OCI-LY1 (cell line): ENCODE data around the gene KCNMA1.

Source experiments
- H2AFZ ChIP-seq: fragments of 200-600 bp; sonication (generic), shearing (Covaris generic); 2 replicates; pipeline ENCODE4 v1.6.0; 2014; ENCODE audit warnings: antibody characterized with exemption, mild to moderate bottlenecking, low read length
- H3F3A ChIP-seq: fragments of 200-600 bp; sonication (generic), shearing (Covaris generic); 2 replicates; pipeline ENCODE4 v1.6.0; 2014; ENCODE audit warnings: mild to moderate bottlenecking, antibody characterized with exemption, low read length, moderate library complexity; ENCODE audit not compliant: insufficient read depth
- H3K27ac ChIP-seq: fragments of 200-600 bp; sonication (generic); 2 replicates; pipeline ENCODE4 v1.5.1; 2014; ENCODE audit warnings: low read length, mixed run types, mild to moderate bottlenecking, low read depth; ENCODE audit not compliant: poor library complexity, severe bottlenecking
- H3K27me3 ChIP-seq: fragments of 200-600 bp; sonication (generic); 2 replicates; pipeline ENCODE4 v1.6.0; 2014; ENCODE audit warnings: antibody characterized with exemption, mild to moderate bottlenecking, low read length, moderate library complexity; ENCODE audit not compliant: insufficient read depth
- H3K36me3 ChIP-seq: fragments of 200-600 bp; sonication (generic); 2 replicates; pipeline ENCODE4 v1.6.1; 2014; ENCODE audit warnings: mild to moderate bottlenecking, antibody characterized with exemption, low read length, moderate library complexity, mixed read lengths; ENCODE audit not compliant: insufficient read depth
- H3K4me1 ChIP-seq: fragments of 200-600 bp; sonication (generic); 2 replicates; pipeline ENCODE4 v1.5.1; 2014; ENCODE audit warnings: mild to moderate bottlenecking, low read length, moderate library complexity; ENCODE audit not compliant: insufficient read depth, severe bottlenecking
- H3K4me2 ChIP-seq: fragments of 200-600 bp; sonication (generic), shearing (Covaris generic); 2 replicates; pipeline ENCODE4 v1.6.1; 2014; ENCODE audit warnings: low read length
- H3K4me3 ChIP-seq: fragments of 200-600 bp; sonication (generic); 2 replicates; pipeline ENCODE4 v1.5.1; 2014; ENCODE audit warnings: low read length, low read depth, mild to moderate bottlenecking, mixed read lengths; ENCODE audit not compliant: poor library complexity, severe bottlenecking
- H3K79me2 ChIP-seq: fragments of 200-600 bp; shearing (Covaris generic); 2 replicates; pipeline ENCODE4 v1.6.1; 2016; ENCODE audit warnings: mixed run types, low read length, mixed read lengths; ENCODE audit not compliant: insufficient read depth
- H3K9ac ChIP-seq: fragments of 200-600 bp; sonication (generic), shearing (Covaris generic); 2 replicates; pipeline ENCODE4 v1.6.1; 2014; ENCODE audit warnings: mild to moderate bottlenecking, low read length, mixed read lengths
- H3K9me2 ChIP-seq: fragments of 200-600 bp; sonication (generic), shearing (Covaris generic); 2 replicates; pipeline ENCODE4 v1.6.1; 2014; ENCODE audit warnings: low read depth, mild to moderate bottlenecking, low read length, mixed read lengths
- H3K9me3 ChIP-seq: fragments of 200-600 bp; shearing (Covaris generic); 2 replicates; pipeline ENCODE4 v1.6.1; 2014; ENCODE audit warnings: low read length, mixed read lengths
- H4K20me1 ChIP-seq: fragments of 200-600 bp; sonication (generic), shearing (Covaris generic); 2 replicates; pipeline ENCODE4 v1.6.0; 2016; ENCODE audit warnings: mild to moderate bottlenecking, low read length; ENCODE audit not compliant: insufficient read depth
- CTCF ChIP-seq: fragments of 200-600 bp; sonication (generic), shearing (Covaris generic); IDR thresholded peaks from 2 replicates; pipeline ENCODE4 v1.5.1; 2017; ENCODE audit warnings: mild to moderate bottlenecking, antibody characterized with exemption, low read length, moderate library complexity, mixed read lengths
- EZH2 ChIP-seq: fragments of 200-600 bp; sonication (generic), shearing (Covaris generic); IDR thresholded peaks from 2 replicates; pipeline ENCODE4 v1.8.0; 2017; ENCODE audit warnings: borderline replicate concordance, mixed run types, mild to moderate bottlenecking, antibody characterized with exemption, low read length, moderate library complexity, mixed read lengths

Gene KCNMA1

GRCh38 chr10:76946270-76946669 is 691.3 kb downstream of the KCNMA1 start:
- Histone ChIP-seq H3K4me2 (no peak overlapping the region), H3K27ac (no peak overlapping the region), H3K36me3 (no peaks in the 10 kb centered on the region)

GRCh38 chr10:76945166-76945565 is 692.4 kb downstream of the KCNMA1 start:
- Histone ChIP-seq H3K4me3 (no peak overlapping the region), H3K36me3 (no peaks in the 10 kb centered on the region), H3K79me2 (no peaks in the 10 kb centered on the region), H3K9me3 (no peaks in the 10 kb centered on the region), H3F3A (no peaks in the 10 kb centered on the region), H3K9me2 (no peaks in the 10 kb centered on the region), H3K27ac (no peak overlapping the region), H4K20me1 (no peaks in the 10 kb centered on the region), H3K4me2 (no peak overlapping the region), H3K9ac (no peak overlapping the region), H3K4me1 (no peaks in the 10 kb centered on the region), H3K27me3 (no peaks in the 10 kb centered on the region), H2AFZ (no peak overlapping the region)
- TF ChIP-seq CTCF (no peak), EZH2 (no peak)

More at GRCh38 chr10:76946270-76946669, 691.3 kb downstream of the KCNMA1 start:
- Histone ChIP-seq H3K9me2 (no peaks in the 10 kb centered on the region), H3K27me3 (no peaks in the 10 kb centered on the region), H3F3A (no peaks in the 10 kb centered on the region), H3K4me1 (no peaks in the 10 kb centered on the region), H3K9me3 (no peaks in the 10 kb centered on the region), H3K79me2 (no peaks in the 10 kb centered on the region), H2AFZ (no peak overlapping the region), H4K20me1 (no peaks in the 10 kb centered on the region), H3K9ac (no peak overlapping the region), H3K4me3 (no peak overlapping the region)
- TF ChIP-seq EZH2 (no peak), CTCF (no peak)

- H3K4me2 ChIP-seq: no peak overlapping the region
- TF ChIP-seq CTCF: no peak
- TF ChIP-seq EZH2: no peak
- no peaks in the 10 kb centered on the region for H3K9me2 ChIP-seq
- H3K27me3 ChIP-seq: no peaks in the 10 kb centered on the region
- H3K9ac ChIP-seq: no peak overlapping the region
- H4K20me1 ChIP-seq: no peaks in the 10 kb centered on the region
- H3K9me3 ChIP-seq: no peaks in the 10 kb centered on the region
- no peaks in the 10 kb centered on the region for H3K4me1 ChIP-seq
- H3K36me3 ChIP-seq: no peaks in the 10 kb centered on the region
- no peaks in the 10 kb centered on the region for H3F3A ChIP-seq
- H3K79me2 ChIP-seq: no peaks in the 10 kb centered on the region
- H3K4me3 ChIP-seq: no peak overlapping the region
- no peak overlapping the region for H3K27ac ChIP-seq
- H2AFZ ChIP-seq: no peak overlapping the region
These were observed 693.0 kb downstream of the KCNMA1 start for GRCh38 chr10:76944640-76945039.
